Muscle layer of duodenum (tissue), 2 donors: ENCODE data around the gene HGS.

Source experiments
- H3K27ac ChIP-seq: one replicate; pipeline ENCODE4 v1.7.0; 2013; ENCODE audit warnings: mild to moderate bottlenecking, low read length
- H3K27me3 ChIP-seq: one replicate; pipeline ENCODE4 v1.7.0; 2013; ENCODE audit warnings: low read depth, mild to moderate bottlenecking, control low read depth, low read length
- H3K36me3 ChIP-seq, 2 donors: one replicate each; pipeline ENCODE4 v1.7.0; 2013; ENCODE audit warnings: low read length in 2 of 2, control low read depth in 1 of 2, mild to moderate bottlenecking in 1 of 2; ENCODE audit not compliant: insufficient read depth in 2 of 2, control insufficient read depth in 1 of 2
- H3K4me1 ChIP-seq, 2 donors: one replicate each; pipeline ENCODE4 v1.7.0; 2013; ENCODE audit warnings: low read length in 2 of 2, mild to moderate bottlenecking in 2 of 2, control low read depth in 1 of 2, moderate library complexity in 1 of 2; ENCODE audit not compliant: insufficient read depth in 2 of 2, control insufficient read depth in 1 of 2
- H3K4me3 ChIP-seq, 2 donors: one replicate each; pipeline ENCODE4 v1.7.0; 2013; ENCODE audit warnings: low read length in 2 of 2, low read depth in 1 of 2, mild to moderate bottlenecking in 1 of 2
- H3K9me3 ChIP-seq, 2 donors: one replicate each; pipeline ENCODE4 v1.7.0; 2013; ENCODE audit warnings: low read length in 2 of 2, control low read depth in 1 of 2, mild to moderate bottlenecking in 1 of 2; ENCODE audit not compliant: control insufficient read depth in 1 of 2
- donor health status: healthy.

HGS gene

GRCh38 chr17:81690066-81690465 is 6.3 kb downstream of the HGS start:
- H3K27me3 ChIP-seq = no peaks in the 10 kb centered on the region
- peaks cover 52 to 88% of the 10 kb centered on the region in 2 donors for H3K36me3 ChIP-seq
- H3K4me1 ChIP-seq = peaks cover 3 to 7% of the 10 kb centered on the region in 2 donors
- no peak overlapping the region for H3K4me3 ChIP-seq
- no peaks in the 10 kb centered on the region for H3K9me3 ChIP-seq
- no peak overlapping the region for H3K27ac ChIP-seq

- Histone ChIP-seq H3K27me3 (no peaks in the 10 kb centered on the region), H3K27ac (no peak overlapping the region), H3K36me3 (peaks cover 55 to 93% of the 10 kb centered on the region in 2 donors), H3K9me3 (no peaks in the 10 kb centered on the region), H3K4me3 (no peak overlapping the region), H3K4me1 (peaks cover 0 to 2% of the 10 kb centered on the region in 2 donors)
Measured at GRCh38 chr17:81690549-81690948, 6.7 kb downstream of the HGS start.

- peaks cover 54 to 99% of the 10 kb centered on the region in 2 donors for H3K36me3 ChIP-seq
- H3K27ac ChIP-seq = no peak overlapping the region
- H3K9me3 ChIP-seq = no peaks in the 10 kb centered on the region
- H3K4me1 ChIP-seq = no peaks in the 10 kb centered on the region
- H3K27me3 ChIP-seq = no peaks in the 10 kb centered on the region
- no peak overlapping the region for H3K4me3 ChIP-seq
Measured at GRCh38 chr17:81691196-81691595, 7.4 kb downstream of the HGS start.

- peaks cover 50 to 99% of the 10 kb centered on the region in 2 donors for H3K36me3 ChIP-seq
- H3K4me1 ChIP-seq = no peaks in the 10 kb centered on the region
- no peak overlapping the region for H3K27ac ChIP-seq
- no peaks in the 10 kb centered on the region for H3K27me3 ChIP-seq
- no peak overlapping the region for H3K4me3 ChIP-seq
- no peaks in the 10 kb centered on the region for H3K9me3 ChIP-seq
Measured at GRCh38 chr17:81691608-81692007, 7.8 kb downstream of the HGS start.

GRCh38 chr17:81693509-81694210 is 9.8 kb downstream of the HGS start:
- no peak overlapping the region for H3K27ac ChIP-seq
- no peaks in the 10 kb centered on the region for H3K27me3 ChIP-seq
- no peaks in the 10 kb centered on the region for H3K4me1 ChIP-seq
- H3K36me3 ChIP-seq = peaks cover 41 to 97% of the 10 kb centered on the region in 2 donors
- no peak overlapping the region for H3K4me3 ChIP-seq
- no peaks in the 10 kb centered on the region for H3K9me3 ChIP-seq

GRCh38 chr17:81694810-81695209 is 11.0 kb downstream of the HGS start:
- Histone ChIP-seq H3K36me3 (peaks cover 36 to 95% of the 10 kb centered on the region in 2 donors), H3K27ac (no peak overlapping the region), H3K27me3 (no peaks in the 10 kb centered on the region), H3K4me1 (no peaks in the 10 kb centered on the region), H3K9me3 (no peaks in the 10 kb centered on the region), H3K4me3 (no peak overlapping the region)

- no peaks in the 10 kb centered on the region for H3K9me3 ChIP-seq
- H3K4me3 ChIP-seq = no peak overlapping the region
- no peaks in the 10 kb centered on the region for H3K4me1 ChIP-seq
- H3K27ac ChIP-seq = no peak overlapping the region
- peaks cover 36 to 91% of the 10 kb centered on the region in 2 donors for H3K36me3 ChIP-seq
- no peaks in the 10 kb centered on the region for H3K27me3 ChIP-seq
Measured at GRCh38 chr17:81695211-81695610, 11.4 kb downstream of the HGS start.

GRCh38 chr17:81695801-81696200 is 12.0 kb downstream of the HGS start:
- no peak overlapping the region for H3K27ac ChIP-seq
- no peak overlapping the region for H3K4me3 ChIP-seq
- peaks cover 0 to 4% of the 10 kb centered on the region in 2 donors for H3K4me1 ChIP-seq
- H3K27me3 ChIP-seq = no peaks in the 10 kb centered on the region
- H3K36me3 ChIP-seq = peaks cover 36 to 90% of the 10 kb centered on the region in 2 donors
- H3K9me3 ChIP-seq = no peaks in the 10 kb centered on the region

- Histone ChIP-seq H3K4me1 (peaks cover 4 to 9% of the 10 kb centered on the region in 2 donors), H3K4me3 (no peak overlapping the region), H3K9me3 (no peaks in the 10 kb centered on the region), H3K36me3 (peaks cover 35 to 88% of the 10 kb centered on the region in 2 donors), H3K27me3 (no peaks in the 10 kb centered on the region), H3K27ac (no peak overlapping the region)
Measured at GRCh38 chr17:81696218-81696941, 12.6 kb downstream of the HGS start.

- Histone ChIP-seq H3K27ac (no peak overlapping the region), H3K4me3 (no peak overlapping the region), H3K27me3 (no peaks in the 10 kb centered on the region), H3K9me3 (no peaks in the 10 kb centered on the region), H3K4me1 (peaks cover 9 to 20% of the 10 kb centered on the region in 2 donors), H3K36me3 (peaks cover 28 to 77% of the 10 kb centered on the region in 2 donors)
Measured at GRCh38 chr17:81697261-81698044, 13.6 kb downstream of the HGS start.
